ENCODE data around the gene INPP5A.

Gene INPP5A

GRCh38 chr10:132727411-132727810 lies 189.8 kb downstream of the INPP5A start:
- no peak for DNase-seq
- Histone ChIP-seq H4K8ac (ENCODE audit: low read depth, low read length) (no peak overlapping the region), H3K79me2 (ENCODE audit: control insufficient read depth, insufficient read depth, low read length, poor library complexity) (no peaks in the 10 kb centered on the region), H3K4me1 (ENCODE audit: control insufficient read depth in 1 of 2, insufficient read depth in 2 of 2, low read length in 2 of 2) (peaks cover 0 to 4% of the 10 kb centered on the region in 2 experiments), H2BK12ac (ENCODE audit: low read length) (no peak overlapping the region), H3K4me3 (ENCODE audit: low read depth, low read length) (no peak overlapping the region), H3K18ac (ENCODE audit: low read length) (no peak overlapping the region), H3K36me3 (ENCODE audit: control insufficient read depth in 1 of 2, insufficient read depth in 2 of 2, low read length in 2 of 2) (peaks cover 15 to 18% of the 10 kb centered on the region in 2 experiments), H2BK120ac (ENCODE audit: insufficient read depth, low read length, poor library complexity) (no peak overlapping the region), H3K79me1 (ENCODE audit: low read length) (no peaks in the 10 kb centered on the region), H3K4ac (ENCODE audit: low read depth, low read length) (no peak overlapping the region), H4K91ac (ENCODE audit: low read depth, low read length) (no peak overlapping the region), H3K9me3 (ENCODE audit: insufficient read depth, low read depth, low read length) (peaks cover 7% of the 10 kb centered on the region), H3K14ac (ENCODE audit: low read length) (no peak overlapping the region), H2AK5ac (ENCODE audit: low read length) (no peak overlapping the region), H4K12ac (ENCODE audit: low read depth, low read length) (no peak overlapping the region), H3K9ac (ENCODE audit: low read length) (no peak overlapping the region), H2BK5ac (ENCODE audit: low read depth, low read length, poor library complexity) (no peak overlapping the region), H3K23ac (ENCODE audit: low read length) (no peak overlapping the region), H2AFZ (ENCODE audit: insufficient read depth, low read length, poor library complexity) (no peak overlapping the region), H3K27ac (ENCODE audit: low read depth, low read length) (no peak overlapping the region), H3K4me2 (ENCODE audit: low read length) (no peak overlapping the region), H3K27me3 (ENCODE audit: insufficient read depth, low read length) (no peaks in the 10 kb centered on the region)
- WGBS (ENCODE audit: extremely low coverage, insufficient coverage, insufficient read length): no CpG with 5 or more reads among the region's 13 CpGs

GRCh38 chr10:132728321-132728720 lies 190.7 kb downstream of the INPP5A start:
- Histone ChIP-seq H3K9ac (ENCODE audit: low read length) (no peak overlapping the region), H3K9me3 (ENCODE audit: insufficient read depth, low read depth, low read length) (peaks cover 3% of the 10 kb centered on the region), H2AFZ (ENCODE audit: insufficient read depth, low read length, poor library complexity) (no peak overlapping the region), H3K4me1 (ENCODE audit: control insufficient read depth in 1 of 2, insufficient read depth in 2 of 2, low read length in 2 of 2) (peaks cover 0 to 4% of the 10 kb centered on the region in 2 experiments), H3K23ac (ENCODE audit: low read length) (no peak overlapping the region), H3K27me3 (ENCODE audit: insufficient read depth, low read length) (no peaks in the 10 kb centered on the region), H3K4ac (ENCODE audit: low read depth, low read length) (no peak overlapping the region), H3K36me3 (ENCODE audit: control insufficient read depth in 1 of 2, insufficient read depth in 2 of 2, low read length in 2 of 2) (peaks cover 15 to 20% of the 10 kb centered on the region in 2 experiments), H2BK5ac (ENCODE audit: low read depth, low read length, poor library complexity) (no peak overlapping the region), H2BK120ac (ENCODE audit: insufficient read depth, low read length, poor library complexity) (no peak overlapping the region), H3K4me2 (ENCODE audit: low read length) (no peak overlapping the region), H3K79me2 (ENCODE audit: control insufficient read depth, insufficient read depth, low read length, poor library complexity) (no peaks in the 10 kb centered on the region), H3K27ac (ENCODE audit: low read depth, low read length) (no peak overlapping the region), H3K18ac (ENCODE audit: low read length) (no peak overlapping the region), H4K91ac (ENCODE audit: low read depth, low read length) (no peak overlapping the region), H2AK5ac (ENCODE audit: low read length) (no peak overlapping the region), H3K14ac (ENCODE audit: low read length) (no peak overlapping the region), H3K4me3 (ENCODE audit: low read depth, low read length) (no peak overlapping the region), H4K12ac (ENCODE audit: low read depth, low read length) (no peak overlapping the region), H4K8ac (ENCODE audit: low read depth, low read length) (no peak overlapping the region), H2BK12ac (ENCODE audit: low read length) (no peak overlapping the region), H3K79me1 (ENCODE audit: low read length) (no peaks in the 10 kb centered on the region)
- no peak for DNase-seq
- no CpG with 5 or more reads among the region's 19 CpGs for WGBS (ENCODE audit: extremely low coverage, insufficient coverage, insufficient read length)

- no peak overlapping the region for H3K14ac ChIP-seq (ENCODE audit: low read length)
- H3K4me3 ChIP-seq (ENCODE audit: low read depth, low read length): no peak overlapping the region
- DNase-seq: no peak
- no peak overlapping the region for H2BK12ac ChIP-seq (ENCODE audit: low read length)
- peaks cover 15 to 20% of the 10 kb centered on the region in 2 experiments for H3K36me3 ChIP-seq (ENCODE audit: control insufficient read depth in 1 of 2, insufficient read depth in 2 of 2, low read length in 2 of 2)
- H2AFZ ChIP-seq (ENCODE audit: insufficient read depth, low read length, poor library complexity): no peak overlapping the region
- H3K4me1 ChIP-seq (ENCODE audit: control insufficient read depth in 1 of 2, insufficient read depth in 2 of 2, low read length in 2 of 2): peaks cover 0 to 4% of the 10 kb centered on the region in 2 experiments
- H3K27ac ChIP-seq (ENCODE audit: low read depth, low read length): no peak overlapping the region
- H2BK5ac ChIP-seq (ENCODE audit: low read depth, low read length, poor library complexity): no peak overlapping the region
- H4K91ac ChIP-seq (ENCODE audit: low read depth, low read length): no peak overlapping the region
- no CpG with 5 or more reads among the region's 22 CpGs for WGBS (ENCODE audit: extremely low coverage, insufficient coverage, insufficient read length)
- no peak overlapping the region for H3K4me2 ChIP-seq (ENCODE audit: low read length)
- H2AK5ac ChIP-seq (ENCODE audit: low read length): no peak overlapping the region
- no peak overlapping the region for H3K4ac ChIP-seq (ENCODE audit: low read depth, low read length)
- no peaks in the 10 kb centered on the region for H3K79me1 ChIP-seq (ENCODE audit: low read length)
- no peak overlapping the region for H3K9ac ChIP-seq (ENCODE audit: low read length)
- peaks cover 3% of the 10 kb centered on the region for H3K9me3 ChIP-seq (ENCODE audit: insufficient read depth, low read depth, low read length)
- no peak overlapping the region for H3K23ac ChIP-seq (ENCODE audit: low read length)
- H3K79me2 ChIP-seq (ENCODE audit: control insufficient read depth, insufficient read depth, low read length, poor library complexity): no peaks in the 10 kb centered on the region
- no peak overlapping the region for H2BK120ac ChIP-seq (ENCODE audit: insufficient read depth, low read length, poor library complexity)
- no peaks in the 10 kb centered on the region for H3K27me3 ChIP-seq (ENCODE audit: insufficient read depth, low read length)
- no peak overlapping the region for H3K18ac ChIP-seq (ENCODE audit: low read length)
- no peak overlapping the region for H4K8ac ChIP-seq (ENCODE audit: low read depth, low read length)
- no peak overlapping the region for H4K12ac ChIP-seq (ENCODE audit: low read depth, low read length)
Measured at GRCh38 chr10:132728741-132729140, 191.2 kb downstream of the INPP5A start.

DNA sequence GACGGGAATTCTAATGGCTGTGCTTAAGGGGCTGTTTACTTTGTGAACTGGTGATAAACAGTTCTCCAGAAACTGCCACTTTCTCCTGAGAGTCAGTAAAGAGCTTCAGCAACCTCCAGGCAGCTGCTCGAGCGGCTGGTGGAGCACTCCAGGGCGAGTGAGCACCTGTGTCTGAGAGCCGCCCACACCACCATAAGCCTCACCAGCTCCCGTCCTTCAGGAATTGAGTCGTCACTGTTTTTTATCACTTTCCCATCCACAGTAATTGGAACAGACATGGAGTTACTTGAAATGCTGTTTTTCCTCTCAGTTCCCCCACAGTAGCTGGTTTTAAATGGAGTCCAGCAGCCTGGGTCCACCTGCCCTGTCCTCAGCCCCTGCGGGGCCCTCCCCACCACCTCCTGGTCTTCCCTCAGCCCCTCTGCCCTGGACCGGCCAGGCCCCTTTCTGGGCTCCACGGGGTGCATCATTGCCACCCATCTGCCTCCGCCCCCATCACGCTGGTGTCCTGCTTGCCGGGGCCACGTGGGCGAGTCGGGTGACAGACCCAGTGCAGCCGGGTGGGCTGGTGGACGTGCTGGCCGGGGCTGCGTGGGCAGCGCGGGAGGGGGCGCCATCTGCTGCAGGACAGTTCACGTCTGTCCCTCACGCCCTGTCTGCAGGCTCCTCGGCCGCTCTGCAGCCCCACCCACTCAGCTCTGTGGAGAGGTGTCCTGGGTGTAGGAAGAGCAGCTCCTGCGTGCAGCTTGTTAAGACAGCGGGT lies 192.4 kb downstream of the INPP5A start:
- Histone ChIP-seq H3K4ac (ENCODE audit: low read depth, low read length) (no peak overlapping the region), H2AK5ac (ENCODE audit: low read length) (no peak overlapping the region), H3K79me2 (ENCODE audit: control insufficient read depth, insufficient read depth, low read length, poor library complexity) (no peaks in the 10 kb centered on the region), H3K27ac (ENCODE audit: low read depth, low read length) (no peak overlapping the region), H3K14ac (ENCODE audit: low read length) (no peak overlapping the region), H4K8ac (ENCODE audit: low read depth, low read length) (no peak overlapping the region), H3K4me3 (ENCODE audit: low read depth, low read length) (no peak overlapping the region), H2BK12ac (ENCODE audit: low read length) (no peak overlapping the region), H2BK5ac (ENCODE audit: low read depth, low read length, poor library complexity) (no peak overlapping the region), H3K4me2 (ENCODE audit: low read length) (no peak overlapping the region), H3K4me1 (ENCODE audit: control insufficient read depth in 1 of 2, insufficient read depth in 2 of 2, low read length in 2 of 2) (peaks cover 0 to 4% of the 10 kb centered on the region in 2 experiments), H3K18ac (ENCODE audit: low read length) (no peak overlapping the region), H3K36me3 (ENCODE audit: control insufficient read depth in 1 of 2, insufficient read depth in 2 of 2, low read length in 2 of 2) (peaks cover 9 to 21% of the 10 kb centered on the region in 2 experiments), H2AFZ (ENCODE audit: insufficient read depth, low read length, poor library complexity) (no peak overlapping the region), H3K79me1 (ENCODE audit: low read length) (no peaks in the 10 kb centered on the region), H4K12ac (ENCODE audit: low read depth, low read length) (no peak overlapping the region), H3K27me3 (ENCODE audit: insufficient read depth, low read length) (no peaks in the 10 kb centered on the region), H2BK120ac (ENCODE audit: insufficient read depth, low read length, poor library complexity) (no peak overlapping the region), H4K91ac (ENCODE audit: low read depth, low read length) (no peak overlapping the region), H3K9me3 (ENCODE audit: insufficient read depth, low read depth, low read length) (peaks cover 3% of the 10 kb centered on the region), H3K9ac (ENCODE audit: low read length) (no peak overlapping the region), H3K23ac (ENCODE audit: low read length) (no peak overlapping the region)
- no CpG with 5 or more reads among the region's 29 CpGs for WGBS (ENCODE audit: extremely low coverage, insufficient coverage, insufficient read length)
- no peak for DNase-seq
